ENCODE data around the gene STK32A.

STK32A gene

GRCh38 chr5:147317978-147318684 is 83.3 kb downstream of the STK32A start:
- TF ChIP-seq CTCF (IDR thresholded peaks at IDR 0.05; ENCODE audit: insufficient read depth, low read length, poor library complexity, severe bottlenecking), result no peak
- DNase-seq (ENCODE audit: extremely low read depth, insufficient read length), result no peak
- H3K4me3 ChIP-seq (replicated peaks; ENCODE audit: low read depth, low read length), result no peak overlapping the region
- no peaks in the 10 kb centered on the region for H3K36me3 ChIP-seq (ENCODE audit: control insufficient read depth, insufficient read depth, low read length)
- no peaks in the 10 kb centered on the region for H3K27me3 ChIP-seq (replicated peaks; ENCODE audit: control insufficient read depth, insufficient read depth, low read length)

- TF ChIP-seq CTCF (IDR thresholded peaks at IDR 0.05; ENCODE audit: insufficient read depth, low read length, poor library complexity, severe bottlenecking), result no peak
Observed at GRCh38 chr5:147321569-147321968, 86.7 kb downstream of the STK32A start.

GRCh38 chr5:147327421-147327820 is 92.6 kb downstream of the STK32A start:
- TF ChIP-seq CTCF (IDR thresholded peaks at IDR 0.05; ENCODE audit: insufficient read depth, low read length, poor library complexity, severe bottlenecking), result no peak
- Histone ChIP-seq H3K4me3 (replicated peaks; ENCODE audit: low read depth, low read length) (no peak overlapping the region), H3K36me3 (ENCODE audit: control insufficient read depth, insufficient read depth, low read length) (no peaks in the 10 kb centered on the region), H3K27me3 (replicated peaks; ENCODE audit: control insufficient read depth, insufficient read depth, low read length) (0 out of 2 replicates have a peak, but pooled peaks cover 1% of the 10 kb centered on the region)
- DNase-seq (ENCODE audit: extremely low read depth, insufficient read length), result no peak

More at GRCh38 chr5:147321569-147321968, 86.7 kb downstream of the STK32A start:
- Histone ChIP-seq H3K4me3 (replicated peaks; ENCODE audit: low read depth, low read length) (no peak overlapping the region), H3K36me3 (ENCODE audit: control insufficient read depth, insufficient read depth, low read length) (no peaks in the 10 kb centered on the region), H3K27me3 (replicated peaks; ENCODE audit: control insufficient read depth, insufficient read depth, low read length) (no peaks in the 10 kb centered on the region)
- no peak for DNase-seq (ENCODE audit: extremely low read depth, insufficient read length)

- TF ChIP-seq CTCF (IDR thresholded peaks at IDR 0.05; ENCODE audit: insufficient read depth, low read length, poor library complexity, severe bottlenecking), result no peak
- Histone ChIP-seq H3K27me3 (replicated peaks; ENCODE audit: control insufficient read depth, insufficient read depth, low read length) (0 out of 2 replicates have a peak, but pooled peaks cover 1% of the 10 kb centered on the region), H3K4me3 (replicated peaks; ENCODE audit: low read depth, low read length) (no peak overlapping the region), H3K36me3 (ENCODE audit: control insufficient read depth, insufficient read depth, low read length) (no peaks in the 10 kb centered on the region)
- DNase-seq (ENCODE audit: extremely low read depth, insufficient read length), result no peak
Observed at GRCh38 chr5:147327905-147328304, 93.1 kb downstream of the STK32A start.

- no peak for DNase-seq (ENCODE audit: extremely low read depth, insufficient read length)
- TF ChIP-seq CTCF (IDR thresholded peaks at IDR 0.05; ENCODE audit: insufficient read depth, low read length, poor library complexity, severe bottlenecking), result no peak
- Histone ChIP-seq H3K4me3 (replicated peaks; ENCODE audit: low read depth, low read length) (no peak overlapping the region), H3K27me3 (replicated peaks; ENCODE audit: control insufficient read depth, insufficient read depth, low read length) (0 out of 2 replicates have a peak, but pooled peaks cover under 1% of the 10 kb centered on the region), H3K36me3 (ENCODE audit: control insufficient read depth, insufficient read depth, low read length) (no peaks in the 10 kb centered on the region)
Observed at GRCh38 chr5:147332658-147333057, 97.8 kb downstream of the STK32A start.
